H1 (cell line): ENCODE data around the gene PPY. TPM values are rescaled to one million over a fixed set of nuclear protein-coding genes. Genes with fewer than 3 reads are reported as not detected.

Source experiments
- CTCF ChIA-PET: fragments of 300-600 bp; sonication (Branson Sonifier 250); formaldehyde crosslinking; loops from one replicate; lab custom pipeline; 2021; ENCODE audit not compliant: partially characterized antibody; lab: Charles Lee
- POLR2A ChIA-PET: fragments of 300-600 bp; sonication (Branson Sonifier 250); formaldehyde crosslinking; loops from one replicate; lab custom pipeline; 2021; ENCODE audit warnings: inconsistent platforms; ENCODE audit not compliant: partially characterized antibody; lab: Charles Lee
- DNase-seq, 2 experiments: peaks; one replicate each; pipeline versions ENCODE4 v3.0.0 to v3.0.0-alpha.2; 2010 to 2022; ENCODE audit warnings: low spot score in 2 of 2, low read depth in 1 of 2, mixed read lengths in 1 of 2
- FAIRE-seq: peaks from 2 replicates; lab custom pipeline; 2011; peaks lifted over from hg19 to GRCh38; lab: Jason Lieb, UNC
- H2AFZ ChIP-seq: 2 replicates; pipeline ENCODE4 v1.8.1; 2012; ENCODE audit warnings: low read length, inconsistent platforms
- H2AK5ac ChIP-seq: 2 replicates; pipeline ENCODE4 v1.6.1; 2013; ENCODE audit warnings: low read depth, low read length
- H2BK120ac ChIP-seq: replicated peaks from 2 replicates; pipeline ENCODE3; 2013; ENCODE audit warnings: low read depth, low read length, inconsistent platforms
- H2BK12ac ChIP-seq: 2 replicates; pipeline ENCODE4 v1.6.1; 2013; ENCODE audit warnings: low read depth, low read length
- H2BK15ac ChIP-seq: 2 replicates; pipeline ENCODE4 v1.6.1; 2013; ENCODE audit warnings: low read length
- H2BK20ac ChIP-seq: 2 replicates; pipeline ENCODE4 v1.6.1; 2013; ENCODE audit warnings: low read length
- H2BK5ac ChIP-seq: 2 replicates; pipeline ENCODE4 v1.6.1; 2013; ENCODE audit warnings: low read depth, low read length
- H3K14ac ChIP-seq: 2 replicates; pipeline ENCODE4 v1.6.1; 2013; ENCODE audit warnings: inconsistent platforms; ENCODE audit not compliant: insufficient read length
- H3K18ac ChIP-seq: 2 replicates; pipeline ENCODE4 v1.6.1; 2013; ENCODE audit warnings: low read length; ENCODE audit errors: extremely low read depth
- H3K23ac ChIP-seq: 2 replicates; pipeline ENCODE4 v1.6.1; 2013; ENCODE audit warnings: inconsistent platforms; ENCODE audit not compliant: insufficient read length
- H3K23me2 ChIP-seq: 2 replicates; pipeline ENCODE4 v1.6.1; 2013; ENCODE audit warnings: low read depth, low read length
- H3K27ac ChIP-seq: 2 replicates; pipeline ENCODE4 v1.6.1; 2011; ENCODE audit warnings: low read depth, low read length, inconsistent platforms
- H3K27me3 ChIP-seq, 4 experiments: replicated peaks in 1 of 4; 1 replicate in 1 of 4; 2 replicates in 3 of 4; pipeline versions ENCODE4 v1.6.1 to v1.8.1; 2011 to 2013; ENCODE audit warnings: low read length in 3 of 4, mild to moderate bottlenecking in 3 of 4, inconsistent platforms in 2 of 4, mixed read lengths in 2 of 4, moderate library complexity in 1 of 4; ENCODE audit not compliant: control insufficient read depth in 3 of 4, insufficient read depth in 3 of 4; ENCODE audit errors: extremely low read depth in 1 of 4
- H3K36me3 ChIP-seq, 4 experiments: 2 replicates each; pipeline versions ENCODE4 v1.6.1 to v1.8.1; 2011 to 2013; ENCODE audit warnings: mild to moderate bottlenecking in 4 of 4, low read length in 3 of 4, moderate library complexity in 2 of 4, control low read depth in 1 of 4, inconsistent platforms in 1 of 4; ENCODE audit not compliant: insufficient read depth in 4 of 4, control insufficient read depth in 2 of 4
- H3K4ac ChIP-seq: replicated peaks from 2 replicates; pipeline ENCODE3; 2013; ENCODE audit warnings: low read length, low read depth, mixed read lengths, inconsistent platforms; ENCODE audit not compliant: insufficient read length
- H3K4me1 ChIP-seq, 4 experiments: replicated peaks in 1 of 4; 1 replicate in 1 of 4; 2 replicates in 3 of 4; pipeline versions ENCODE4 v1.6.1 to v1.8.1; 2011 to 2013; ENCODE audit warnings: low read length in 3 of 4, inconsistent platforms in 2 of 4, mixed read lengths in 1 of 4; ENCODE audit not compliant: insufficient read depth in 4 of 4, control insufficient read depth in 3 of 4
- H3K4me2 ChIP-seq, 2 experiments: 2 replicates each; pipeline versions ENCODE4 v1.6.1 to v1.8.1; 2011 to 2013; ENCODE audit warnings: low read depth in 2 of 2, low read length in 2 of 2, control low read depth in 1 of 2, inconsistent platforms in 1 of 2, mild to moderate bottlenecking in 1 of 2; ENCODE audit not compliant: insufficient read depth in 1 of 2
- H3K4me3 ChIP-seq, 4 experiments: fragments of 200-600, 300-600 bp in 1 of 4; sonication (generic), shearing (Covaris generic), sonication (Bioruptor Twin) in 1 of 4; 2 replicates each; pipeline versions ENCODE4 v1.5.1 to v1.8.1; 2011 to 2016; ENCODE audit warnings: low read length in 4 of 4, low read depth in 3 of 4, control low read depth in 2 of 4, inconsistent platforms in 2 of 4, mild to moderate bottlenecking in 2 of 4, mixed read lengths in 1 of 4, moderate library complexity in 1 of 4; ENCODE audit not compliant: insufficient read depth in 2 of 4; ENCODE audit errors: extremely low read depth in 1 of 4
- H3K56ac ChIP-seq: replicated peaks from 2 replicates; pipeline ENCODE3; 2013; ENCODE audit warnings: low read depth, mild to moderate bottlenecking, mixed read lengths, low read length, inconsistent platforms; ENCODE audit not compliant: insufficient read length
- H3K79me1 ChIP-seq: 2 replicates; pipeline ENCODE4 v1.6.1; 2013; ENCODE audit warnings: low read depth, low read length, control low read depth
- H3K79me2 ChIP-seq, 2 experiments: 2 replicates each; pipeline versions ENCODE4 v1.6.1 to v1.8.1; 2012 to 2013; ENCODE audit warnings: low read length in 2 of 2, mild to moderate bottlenecking in 2 of 2, inconsistent platforms in 1 of 2; ENCODE audit not compliant: insufficient read depth in 2 of 2, control insufficient read depth in 1 of 2
- H3K9ac ChIP-seq, 4 experiments: replicated peaks in 1 of 4; 1 replicate in 1 of 4; 2 replicates in 3 of 4; pipeline versions ENCODE4 v1.6.1 to v1.8.1; 2011 to 2013; ENCODE audit warnings: low read depth in 3 of 4, low read length in 3 of 4, control low read depth in 2 of 4, mild to moderate bottlenecking in 2 of 4, moderate library complexity in 2 of 4, inconsistent platforms in 1 of 4; ENCODE audit errors: extremely low read depth in 1 of 4
- H3K9me3 ChIP-seq, 2 experiments: 2 replicates each; pipeline versions ENCODE4 v1.6.1 to v1.8.1; 2012 to 2013; ENCODE audit warnings: mild to moderate bottlenecking in 2 of 2, moderate library complexity in 2 of 2, control low read depth in 1 of 2, inconsistent platforms in 1 of 2, low read depth in 1 of 2, low read length in 1 of 2, mixed read lengths in 1 of 2; ENCODE audit not compliant: insufficient read depth in 2 of 2
- H4K20me1 ChIP-seq, 2 experiments: replicated peaks in 1 of 2; 2 replicates each; pipeline versions ENCODE3 to v1.8.1; 2011 to 2013; ENCODE audit warnings: inconsistent platforms in 2 of 2, low read length in 2 of 2, mild to moderate bottlenecking in 1 of 2; ENCODE audit not compliant: insufficient read depth in 2 of 2, control insufficient read depth in 1 of 2
- H4K5ac ChIP-seq: 2 replicates; pipeline ENCODE4 v1.6.1; 2013; ENCODE audit warnings: low read length, low read depth, mixed read lengths, inconsistent platforms; ENCODE audit not compliant: insufficient read length
- H4K8ac ChIP-seq: 2 replicates; pipeline ENCODE4 v1.8.0; 2013; ENCODE audit warnings: mild to moderate bottlenecking, moderate library complexity, low read length, inconsistent platforms; ENCODE audit not compliant: insufficient read depth; ENCODE audit errors: extremely low read depth
- H4K91ac ChIP-seq: replicated peaks from 2 replicates; pipeline ENCODE3; 2013; ENCODE audit warnings: low read length, mixed read lengths, inconsistent platforms; ENCODE audit not compliant: insufficient read length
- KDM1A ChIP-seq: fragments of 200-600, 300-600 bp; sonication (generic); IDR thresholded peaks from 2 replicates; pipeline ENCODE4 v1.7.1; 2016; ENCODE audit warnings: mild to moderate bottlenecking, low read length, borderline replicate concordance
- NANOG ChIP-seq: IDR thresholded peaks from 2 replicates; pipeline ENCODE4 v1.6.1; 2011; ENCODE audit warnings: low read length, low read depth, mild to moderate bottlenecking, inconsistent platforms; ENCODE audit not compliant: insufficient read depth, poor library complexity, severe bottlenecking
- POLR2A ChIP-seq, 2 experiments: IDR thresholded peaks; 1 replicate in 1 of 2; 2 replicates in 1 of 2; pipeline ENCODE4 v1.6.1; 2011; ENCODE audit warnings: low read depth in 2 of 2, low read length in 2 of 2, mild to moderate bottlenecking in 2 of 2; ENCODE audit errors: control extremely low read depth in 1 of 2
- POU5F1 ChIP-seq: IDR thresholded peaks from 2 replicates; pipeline ENCODE4 v1.6.1; 2011; ENCODE audit warnings: low read depth, mild to moderate bottlenecking, low read length, moderate library complexity
- RXRA ChIP-seq: IDR thresholded peaks from 2 replicates; pipeline ENCODE4 v1.6.1; 2011; ENCODE audit warnings: low read depth, mild to moderate bottlenecking, low read length, moderate library complexity; ENCODE audit not compliant: insufficient read depth
- TAF7 ChIP-seq: optimal IDR thresholded peaks from 2 replicates; pipeline ENCODE3; 2011; ENCODE audit warnings: low read depth, mild to moderate bottlenecking, inconsistent platforms, low read length, moderate library complexity, borderline replicate concordance
- TEAD4 ChIP-seq: IDR thresholded peaks from 2 replicates; pipeline ENCODE4 v1.6.1; 2012; ENCODE audit warnings: low read depth, low read length, inconsistent platforms, mixed read lengths
- WGBS, 2 experiments: shearing (Covaris generic) in 1 of 2; methylation state at CpG; one replicate each; pipeline versions ENCODE4 v1.1.6 to v1.1.7; 2013 to 2015; ENCODE audit warnings: low lambda C conversion rate in 2 of 2, mixed read lengths in 2 of 2, inconsistent platforms in 1 of 2, low coverage in 1 of 2, missing lambda C conversion rate in 1 of 2; ENCODE audit not compliant: insufficient replicate concordance in 2 of 2, insufficient coverage in 1 of 2, insufficient read length in 1 of 2; ENCODE audit errors: extremely low coverage in 1 of 2, missing lambda C conversion rate in 1 of 2; 5-methylcytosine and 5-hydroxymethylcytosine counted together
- polyA plus RNA-seq, 7 experiments: library from polyadenylated mRNA; depleted of rRNA in 3 of 7; stranded (reverse) in 5 of 7; unstranded in 2 of 7; fragments of >200 nt in 5 of 7; fragments of 200-250 nt in 2 of 7; gene quantifications; 1 replicate in 5 of 7; 2 replicates in 1 of 7; 4 replicates in 1 of 7; pipeline versions ENCODE4 v1.2.1 to v1.2.3, GENCODE V29; 2011 to 2013; ENCODE audit warnings: missing spikeins in 2 of 7, mixed read lengths in 2 of 7
- total RNA-seq: library from RNA; stranded (reverse); fragmentation: NEBNext Ultra II Directional; extraction: Animal tissue kit (Norgen Biotek cat#: 25700); gene quantifications from 2 replicates; pipeline ENCODE4 v1.2.1, GENCODE V29; 2021
- TF ChIP-seq, protein P1 (sequence below): IDR thresholded peaks from 2 replicates; pipeline ENCODE4 v1.6.1; 2011; ENCODE audit warnings: low read depth, mild to moderate bottlenecking, low read length; ENCODE audit not compliant: insufficient read depth

PPY gene
- total and polyA plus RNA-seq, 2 of the 8 experiments (the other 6 are each of a cell fraction or from before 2014, with no cell fraction given), result 0.26 TPM; not detected in 1

DNA sequence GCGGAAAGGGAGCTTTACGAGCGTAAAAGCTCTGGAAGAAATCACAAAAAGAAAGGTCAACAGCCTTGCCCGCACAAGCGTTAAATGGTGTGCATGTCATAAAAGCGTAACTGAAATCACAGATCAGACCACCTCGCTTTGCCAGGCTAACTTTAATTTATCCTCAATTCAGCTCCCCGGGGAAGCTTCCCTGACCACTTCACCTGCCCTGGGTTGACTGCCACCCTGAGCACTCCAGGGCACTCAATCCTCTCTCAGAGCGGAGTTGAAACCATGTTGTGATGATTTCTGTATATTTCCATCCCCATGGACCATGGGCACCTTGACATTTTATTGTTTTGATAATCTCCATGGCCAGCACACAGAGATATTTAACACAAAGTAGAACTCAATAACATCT is 46.0 kb upstream of the PPY start:
- Histone ChIP-seq H3K4me2 (no peak overlapping the region), H2BK120ac (no peak overlapping the region), H3K36me3 (no peaks in the 10 kb centered on the region), H3K9ac (no peak overlapping the region), H2BK12ac (no peak overlapping the region), H2AK5ac (no peak overlapping the region), H3K4ac (no peak overlapping the region), H3K79me1 (no peaks in the 10 kb centered on the region), H2BK15ac (no peak overlapping the region), H2AFZ (no peak overlapping the region), H3K79me2 (no peaks in the 10 kb centered on the region), H3K18ac (no peak overlapping the region), H3K14ac (no peak overlapping the region), H3K56ac (no peak overlapping the region), H3K23me2 (peaks cover 6% of the 10 kb centered on the region), H2BK5ac (no peak overlapping the region), H3K27ac (no peak overlapping the region), H3K4me3 (no peak overlapping the region), H3K27me3 (no peaks in the 10 kb centered on the region; a peak in 1 of 7 replicates), H4K5ac (no peak overlapping the region), H3K23ac (no peak overlapping the region), H4K91ac (no peak overlapping the region), H2BK20ac (no peak overlapping the region), H4K20me1 (no peaks in the 10 kb centered on the region), H4K8ac (no peak overlapping the region), H3K4me1 (peaks cover 0 to 4% (median 2%) of the 10 kb centered on the region in 4 experiments; a peak in 4 of 7 replicates), H3K9me3 (no peaks in the 10 kb centered on the region)
- POLR2A ChIA-PET, result interaction anchor here (1.0 to 1.2 kb wide), 2 partner anchors 78 to 209 kb away, joined by 3 to 4 read pairs; partner anchors contain the start of genes DUSP3 and LSM12
- DNase-seq, result no peak
- TF ChIP-seq, protein P1, sequence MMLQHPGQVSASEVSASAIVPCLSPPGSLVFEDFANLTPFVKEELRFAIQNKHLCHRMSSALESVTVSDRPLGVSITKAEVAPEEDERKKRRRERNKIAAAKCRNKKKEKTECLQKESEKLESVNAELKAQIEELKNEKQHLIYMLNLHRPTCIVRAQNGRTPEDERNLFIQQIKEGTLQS, result no peak
- no peak for TF ChIP-seq RXRA
- no peak for TF ChIP-seq TAF7
- TF ChIP-seq TEAD4, result no peak
- TF ChIP-seq KDM1A, result no peak
- TF ChIP-seq NANOG, result no peak
- TF ChIP-seq POU5F1, result no peak
- TF ChIP-seq POLR2A (IDR thresholded peaks at IDR 0.05; ENCODE audit: control extremely low read depth in 1 of 2, low read depth in 2 of 2, low read length in 2 of 2), result no peak
- CTCF ChIA-PET, result interaction anchor here (0.8 to 22.7 kb wide), 5 partner anchors 9 to 135 kb away, joined by 4 to 416 read pairs (median 5); partner anchors contain the start of genes HDAC5, NAGS and PPY
- WGBS, 2 experiments, result 92% methylated on average over 9 of the region's 9 CpGs; no CpG with 5 or more reads in 1 of the 2 experiments
- FAIRE-seq, result no peak
